ENCODE data around the gene NAV2. TPM values are rescaled to one million over a fixed set of nuclear protein-coding genes. Genes with fewer than 3 reads are reported as not detected.

Gene NAV2
- total RNA-seq, 4 donors from 2014 or later = 19.2 to 34.7 (median 25.8) TPM

GRCh38 chr11:20159466-20160381, 447.1 kb downstream of the NAV2 start:
- Histone ChIP-seq H3K36me3 (no peaks in the 10 kb centered on the region), H3K27ac (no peak overlapping the region), H3K4me1 (peaks cover 0 to 68% (median 31%) of the 10 kb centered on the region in 4 donors), H3K9me3 (peaks cover 0 to 6% (median 0%) of the 10 kb centered on the region in 4 donors), H3K27me3 (peaks cover 7 to 100% of the 10 kb centered on the region in 2 donors), H3K4me3 (no peak overlapping the region)
- 5 to 7% methylated on average over 25 to 50 of the region's 65 CpGs for WGBS, 2 donors
- TF ChIP-seq POLR2A (IDR thresholded peaks at IDR 0.05) (no peak), CTCF (IDR thresholded peaks at IDR 0.05) (no peak), EP300 (IDR thresholded peaks at IDR 0.05) (no peak)
- DNase-seq (ENCODE audit: low spot score in 2 of 2) = no peak

GRCh38 chr11:20160425-20161229, 448.0 kb downstream of the NAV2 start, which contains the start of gene DBX1:
Gene DBX1, minus strand, starts transcription at chr11:20160475. Its CDS starts 151 bp downstream, at chr11:20160324.
- TF ChIP-seq POLR2A (IDR thresholded peaks at IDR 0.05) (no peak), EP300 (IDR thresholded peaks at IDR 0.05) (no peak)
- WGBS, 2 donors = 4 to 6% methylated on average over 30 of the region's 30 CpGs
- Histone ChIP-seq H3K27me3 (peaks cover 7 to 100% of the 10 kb centered on the region in 2 donors), H3K27ac (no peak within 1 kb of the TSS), H3K4me3 (no peak within 1 kb of the TSS), H3K9me3 (peaks cover 0 to 6% (median 0%) of the 10 kb centered on the region in 4 donors), H3K4me1 (peaks cover 0 to 68% (median 31%) of the 10 kb centered on the region in 4 donors), H3K36me3 (no peaks in the 10 kb centered on the region)
- DNase-seq (ENCODE audit: low spot score in 2 of 2) = no peak

- H3K4me1 ChIP-seq = peaks cover 0 to 64% (median 28%) of the 10 kb centered on the region in 4 donors
- WGBS, 2 donors = 3 to 6% methylated on average over 15 to 29 of the region's 29 CpGs
- no peaks in the 10 kb centered on the region for H3K36me3 ChIP-seq
- no peak overlapping the region for H3K27ac ChIP-seq
- no peak for DNase-seq (ENCODE audit: low spot score in 2 of 2)
- peaks cover 0 to 6% (median 0%) of the 10 kb centered on the region in 4 donors for H3K9me3 ChIP-seq
- TF ChIP-seq CTCF (IDR thresholded peaks at IDR 0.05) (no peak), POLR2A (IDR thresholded peaks at IDR 0.05) (no peak), EP300 (IDR thresholded peaks at IDR 0.05) (no peak)
- peaks cover 7 to 100% of the 10 kb centered on the region in 2 donors for H3K27me3 ChIP-seq
- no peak overlapping the region for H3K4me3 ChIP-seq
These were observed 448.7 kb downstream of the NAV2 start for GRCh38 chr11:20161230-20161918.

GRCh38 chr11:20161923-20162744, 449.5 kb downstream of the NAV2 start:
- 4 to 6% methylated on average over 24 of the region's 24 CpGs for WGBS, 2 donors
- H3K36me3 ChIP-seq = no peaks in the 10 kb centered on the region
- peaks cover 5 to 99% of the 10 kb centered on the region in 2 donors for H3K27me3 ChIP-seq

More at GRCh38 chr11:20161923-20162744, 449.5 kb downstream of the NAV2 start:
- Histone ChIP-seq H3K4me3 (no peak overlapping the region), H3K9me3 (peaks cover 0 to 6% (median 0%) of the 10 kb centered on the region in 4 donors), H3K27ac (no peak overlapping the region), H3K4me1 (peaks cover 0 to 56% (median 22%) of the 10 kb centered on the region in 4 donors)
- TF ChIP-seq CTCF (IDR thresholded peaks at IDR 0.05) (no peak), EP300 (IDR thresholded peaks at IDR 0.05) (no peak), POLR2A (IDR thresholded peaks at IDR 0.05) (no peak)
- no peak for DNase-seq (ENCODE audit: low spot score in 2 of 2)
